SK-N-MC (cell line): ENCODE measurements around the gene APOBEC3G.
"Not testable (repeated sequence)": the region's sequence is repeated elsewhere in the genome, so short reads cannot be mapped to it uniquely, and the experiment has no call there.

ENCODE experiments used
- EZH2 ChIP-seq: fragments of 200-600 bp; sonication (generic); IDR thresholded peaks from one replicate; pipeline ENCODE4 v1.6.1; 2017; ENCODE audit warnings: antibody characterized with exemption
- FOXP2 ChIP-seq: optimal IDR thresholded peaks from 2 replicates; pipeline ENCODE3; 2011; ENCODE audit warnings: mild to moderate bottlenecking, moderate library complexity; ENCODE audit not compliant: insufficient read depth; ENCODE audit errors: extremely low read length, control extremely low read depth
- POLR2AphosphoS5 ChIP-seq: IDR thresholded peaks from 2 replicates; pipeline ENCODE4 v1.6.1; 2012; ENCODE audit warnings: mild to moderate bottlenecking, low read depth, low read length, borderline replicate concordance

GRCh38 chr22:39076155-39077025, 685 bp upstream of the APOBEC3G start:
- TF ChIP-seq POLR2AphosphoS5, EZH2, FOXP2: not testable (repeated sequence)
